GM12874 (cell line): ENCODE data around the gene SCO2.

ENCODE experiments used
- CTCF ChIP-seq: IDR thresholded peaks from 2 replicates; pipeline ENCODE4 v1.5.1; 2011; ENCODE audit warnings: low read depth, mild to moderate bottlenecking, control low read depth, low read length, moderate library complexity; ENCODE audit not compliant: insufficient read depth

The SCO2 gene

GRCh38 chr22:50506611-50507420 is 18.6 kb downstream of the SCO2 start:
- TF ChIP-seq CTCF, result no peak

- TF ChIP-seq CTCF, result no peak
These were observed 19.4 kb downstream of the SCO2 start for GRCh38 chr22:50505776-50506610.

GRCh38 chr22:50505276-50505775 is 20.1 kb downstream of the SCO2 start:
- TF ChIP-seq CTCF, result no peak

DNA sequence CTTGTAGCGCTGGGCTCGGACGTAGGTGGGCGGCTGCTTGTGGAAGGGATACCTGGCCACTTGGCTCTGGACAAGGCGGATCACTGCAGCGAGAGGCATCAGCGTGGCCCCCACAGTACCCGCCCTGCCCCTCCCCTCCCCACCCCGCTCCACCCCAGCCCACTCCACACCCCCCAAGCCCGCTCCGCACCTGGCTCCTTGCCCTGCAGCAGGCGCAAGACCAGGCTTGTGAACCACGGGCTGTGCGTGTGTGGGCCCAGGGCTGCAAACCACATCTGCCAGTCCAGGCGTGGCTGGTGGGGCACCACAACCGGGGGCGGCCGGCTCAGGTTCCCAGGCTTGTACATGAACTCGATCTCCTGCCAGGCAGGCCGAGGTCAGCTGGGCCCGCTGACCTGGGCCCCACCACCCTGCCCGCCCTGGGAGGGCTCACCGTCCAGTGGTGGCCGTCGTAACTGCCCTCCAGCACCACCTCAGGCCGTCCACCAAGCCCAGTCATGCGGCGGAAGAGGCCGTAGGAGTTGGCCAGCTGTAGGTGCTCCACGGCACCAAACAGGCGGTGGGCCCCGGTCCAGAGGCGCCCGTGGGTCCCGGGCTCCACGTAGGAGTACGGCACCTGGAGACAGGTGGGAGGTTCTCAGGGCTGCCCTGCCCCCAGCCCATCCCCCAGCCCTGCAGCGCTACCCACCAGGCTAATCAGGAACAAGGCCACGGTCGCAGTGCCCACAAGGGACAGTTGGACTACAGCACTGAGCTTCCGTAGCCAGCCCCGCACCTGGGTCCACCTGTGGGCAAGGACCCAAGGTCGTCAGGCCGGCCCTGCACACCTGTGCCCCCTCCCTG is 20.8 kb downstream of the SCO2 start:
- no peak for TF ChIP-seq CTCF

- no peak for TF ChIP-seq CTCF
These were observed 21.8 kb downstream of the SCO2 start for GRCh38 chr22:50503475-50504145.

GRCh38 chr22:50502628-50503474 is 22.5 kb downstream of the SCO2 start:
- no peak for TF ChIP-seq CTCF
